HEK293T (cell line): Measurements from ENCODE around the gene AKR7A3.

Source experiments
- BHLHE40 ChIP-seq: fragments of 450-650 bp; IDR thresholded peaks from 2 replicates; pipeline ENCODE4 v1.6.1; 2016; ENCODE audit warnings: mild to moderate bottlenecking, moderate library complexity, borderline replicate concordance
- ELF4 ChIP-seq: fragments of 450-650 bp; IDR thresholded peaks from 2 replicates; pipeline ENCODE4 v1.6.1; 2017; ENCODE audit warnings: antibody characterized with exemption
- FOXA1 ChIP-seq: fragments of 450-650 bp; IDR thresholded peaks from 2 replicates; pipeline ENCODE4 v1.6.1; 2016; ENCODE audit warnings: mild to moderate bottlenecking
- FOXM1 ChIP-seq: fragments of 450-650 bp; IDR thresholded peaks from 2 replicates; pipeline ENCODE4 v1.6.1; 2017; ENCODE audit warnings: mild to moderate bottlenecking, borderline replicate concordance

GRCh38 chr1:19273106-19273843, 15.3 kb downstream of the AKR7A3 start:
- TF ChIP-seq BHLHE40 (no peak), FOXA1 (no peak), FOXM1 (no peak), ELF4 (no peak)
